Activated CD4-positive, alpha-beta memory T cell treated with anti-CD3 and anti-CD28 coated beads, Interleukin-2, amount 10 ng/mL, durations not matched to agents 7 days and 5 days (primary cell): ENCODE measurements around the gene CFAP91. TPM values are rescaled to one million over a fixed set of nuclear protein-coding genes. Genes with fewer than 3 reads are reported as not detected.

Source experiments
- CTCF ChIA-PET: fragments of 350-600 bp; sonication (Branson Sonifier 250); formaldehyde crosslinking; loops from one replicate; lab custom pipeline; 2021; ENCODE audit warnings: antibody characterized with exemption, inconsistent platforms; lab: Charles Lee
- POLR2A ChIA-PET: fragments of 350-600 bp; sonication (Branson Sonifier 250); formaldehyde crosslinking; loops from one replicate; lab custom pipeline; 2021; ENCODE audit warnings: antibody characterized with exemption; lab: Charles Lee
- DNase-seq: peaks from one replicate; pipeline ENCODE4 v3.0.0-alpha.2; 2020
- H3K27ac Mint-ChIP-seq: one replicate; pipeline ENCODE4 v1.8.0; 2021; ENCODE audit warnings: mild to moderate bottlenecking, mixed read lengths
- H3K27me3 Mint-ChIP-seq: one replicate; pipeline ENCODE4 v1.8.0; 2021; ENCODE audit warnings: mixed read lengths
- H3K36me3 Mint-ChIP-seq: one replicate; pipeline ENCODE4 v1.8.0; 2021; ENCODE audit warnings: low read depth, mixed read lengths
- H3K4me1 Mint-ChIP-seq: one replicate; pipeline ENCODE4 v1.8.0; 2021; ENCODE audit warnings: mixed read lengths
- H3K4me3 Mint-ChIP-seq: one replicate; pipeline ENCODE4 v1.8.0; 2021; ENCODE audit warnings: mild to moderate bottlenecking, mixed read lengths
- H3K9me3 Mint-ChIP-seq: one replicate; pipeline ENCODE4 v1.8.0; 2021; ENCODE audit warnings: mixed read lengths
- total RNA-seq, 2 experiments: library from RNA; stranded (reverse); gene quantifications; one replicate each; pipeline ENCODE4 v1.2.3, GENCODE V29; 2021

The CFAP91 gene
- total RNA-seq, 2 experiments from 2014 or later = not detected

DNA sequence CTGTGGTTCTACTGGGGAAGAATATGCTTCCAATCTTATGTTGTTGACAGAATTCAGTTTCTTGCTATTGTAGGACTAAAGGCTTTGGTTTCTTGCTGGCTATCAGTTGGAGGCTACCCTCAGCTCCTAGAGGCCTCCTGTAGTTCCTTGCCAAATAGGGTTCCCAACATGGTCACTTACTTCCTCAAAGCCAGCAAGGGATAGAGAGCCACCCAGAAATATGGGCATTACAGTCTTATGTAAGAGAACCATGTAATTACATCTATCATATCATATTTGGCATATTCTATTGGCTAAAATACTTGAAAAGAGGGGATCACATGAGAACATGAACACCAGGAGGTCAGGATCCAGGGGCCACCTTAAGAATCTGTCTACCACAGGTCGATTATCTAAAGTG, 19.4 kb upstream of the CFAP91 start:
- ChIA-PET POLR2A (no interaction called here), CTCF (interaction anchor here (0.8 to 1.7 kb wide), 2 partner anchors 47 to 125 kb away, joined by 3 read pairs; no protein-coding TSS in a partner anchor)
- peaks cover 7% of the 10 kb centered on the region for H3K9me3 Mint-ChIP-seq
- no peak overlapping the region for H3K4me3 Mint-ChIP-seq
- peaks cover 4% of the 10 kb centered on the region for H3K27me3 Mint-ChIP-seq
- H3K27ac Mint-ChIP-seq = no peak overlapping the region
- no peak for DNase-seq
- H3K36me3 Mint-ChIP-seq = no peaks in the 10 kb centered on the region
- no peaks in the 10 kb centered on the region for H3K4me1 Mint-ChIP-seq

DNA sequence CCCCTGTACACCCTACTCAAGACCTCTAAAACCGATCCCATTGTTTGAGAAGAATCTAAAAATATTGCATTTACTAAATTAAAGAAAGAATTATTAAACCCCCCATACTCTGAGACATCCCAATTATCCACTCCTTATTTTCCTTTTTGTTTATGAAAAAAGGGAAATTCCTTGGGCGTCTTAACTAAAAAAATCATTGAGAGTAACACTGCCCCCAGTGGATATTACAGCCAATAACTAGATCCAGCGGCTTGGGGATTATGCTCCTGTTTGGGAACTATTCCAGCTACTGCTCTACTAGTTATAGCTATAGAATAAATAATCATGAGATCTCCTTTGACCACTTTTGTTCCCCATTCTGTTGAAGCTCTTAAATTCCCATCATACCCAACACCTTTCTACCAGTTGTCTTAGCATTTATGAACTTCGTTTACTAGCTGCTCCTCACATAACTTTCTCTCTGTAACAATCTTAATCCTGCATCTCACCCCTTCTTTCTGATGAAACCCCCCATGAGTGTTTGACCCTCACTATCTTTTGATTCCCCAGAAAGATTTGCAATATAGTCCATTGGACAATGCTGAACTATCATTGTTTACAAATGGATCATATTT, 12.7 kb upstream of the CFAP91 start:
- CTCF ChIA-PET = interaction anchor here (0.7 to 2.7 kb wide), 5 partner anchors 9 to 656 kb away, joined by 3 to 21 read pairs (median 3); no protein-coding TSS in a partner anchor
- POLR2A ChIA-PET = no interaction called here
- H3K4me1 Mint-ChIP-seq = no peaks in the 10 kb centered on the region
- H3K36me3 Mint-ChIP-seq = no peaks in the 10 kb centered on the region
- no peak for DNase-seq
- H3K27ac Mint-ChIP-seq = no peak overlapping the region
- peaks cover 10% of the 10 kb centered on the region for H3K27me3 Mint-ChIP-seq
- no peak overlapping the region for H3K4me3 Mint-ChIP-seq
- peaks cover 7% of the 10 kb centered on the region for H3K9me3 Mint-ChIP-seq

- Mint-ChIP-seq H3K27me3 (peaks cover 2% of the 10 kb centered on the region), H3K36me3 (no peaks in the 10 kb centered on the region), H3K4me3 (no peak overlapping the region), H3K4me1 (peaks cover 8% of the 10 kb centered on the region), H3K27ac (no peak overlapping the region), H3K9me3 (no peaks in the 10 kb centered on the region)
- CTCF ChIA-PET = interaction anchor here (0.7 to 0.9 kb wide), 2 partner anchors 135 to 369 kb away, joined by 4 to 6 read pairs; no protein-coding TSS in a partner anchor
- POLR2A ChIA-PET = no interaction called here
- no peak for DNase-seq
These were observed 7.3 kb upstream of the CFAP91 start for GRCh38 chr3:119695480-119695879.

DNA sequence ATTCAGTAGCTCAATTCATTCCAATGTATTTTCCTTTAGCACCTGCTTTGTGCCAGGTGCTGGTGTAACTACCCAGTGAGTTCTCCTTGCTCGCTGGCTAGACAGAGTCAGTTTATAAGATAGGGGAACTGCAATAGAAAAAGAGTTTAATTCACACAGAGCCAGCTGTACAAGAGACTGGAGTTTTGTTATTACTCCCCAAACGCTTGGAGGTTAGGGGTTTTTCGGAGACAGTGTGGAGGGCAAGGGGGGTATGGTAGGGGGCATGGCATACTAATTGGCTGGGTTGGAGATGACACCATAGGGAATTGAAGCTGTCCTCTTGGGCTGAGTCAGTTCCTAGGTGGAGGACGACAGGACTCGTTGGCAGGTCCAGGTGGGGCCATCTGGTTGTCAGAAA, 5.4 kb upstream of the CFAP91 start:
- peaks cover 2% of the 10 kb centered on the region for H3K27me3 Mint-ChIP-seq
- peaks cover 26% of the 10 kb centered on the region for H3K4me1 Mint-ChIP-seq
- peaks cover 4% of the 10 kb centered on the region for H3K9me3 Mint-ChIP-seq
- DNase-seq = no peak
- H3K4me3 Mint-ChIP-seq = no peak overlapping the region
- ChIA-PET POLR2A (no interaction called here), CTCF (no interaction called here)
- peaks cover 6% of the 10 kb centered on the region for H3K36me3 Mint-ChIP-seq
- no peak overlapping the region for H3K27ac Mint-ChIP-seq

- Mint-ChIP-seq H3K36me3 (peaks cover 6% of the 10 kb centered on the region), H3K27me3 (peaks cover 15% of the 10 kb centered on the region), H3K4me1 (peaks cover 37% of the 10 kb centered on the region), H3K9me3 (peaks cover 4% of the 10 kb centered on the region), H3K27ac (peak overlapping the region; percentile 57), H3K4me3 (no peak overlapping the region)
- ChIA-PET POLR2A (interaction anchor here (1.6 kb wide), 2 partner anchors 24 to 395 kb away, joined by 4 read pairs; partner anchors contain the start of gene COX17), CTCF (interaction anchor here (1.2 kb wide), 1 partner anchor 10 kb away, joined by 4 read pairs; no protein-coding TSS in a partner anchor)
- peak; percentile 28 for DNase-seq
These were observed 2.4 kb upstream of the CFAP91 start for GRCh38 chr3:119700269-119700919.

GRCh38 chr3:119700920-119701734, 1.7 kb upstream of the CFAP91 start:
- peaks cover 6% of the 10 kb centered on the region for H3K36me3 Mint-ChIP-seq
- H3K4me3 Mint-ChIP-seq = no peak overlapping the region

GRCh38 chr3:119703820-119704531, 1.2 kb downstream of the CFAP91 start:
- no peak overlapping the region for H3K27ac Mint-ChIP-seq

More at GRCh38 chr3:119700920-119701734, 1.7 kb upstream of the CFAP91 start:
- DNase-seq = no peak
- ChIA-PET POLR2A (interaction anchor here (0.6 to 1.6 kb wide), 3 partner anchors 24 to 460 kb away, joined by 3 to 4 read pairs (median 4); partner anchors contain the start of gene COX17), CTCF (interaction anchor here (0.9 to 1.2 kb wide), 2 partner anchors 11 to 20 kb away, joined by 3 to 4 read pairs; no protein-coding TSS in a partner anchor)
- Mint-ChIP-seq H3K27ac (peak overlapping the region; percentile 22), H3K4me1 (peaks cover 37% of the 10 kb centered on the region), H3K27me3 (peaks cover 16% of the 10 kb centered on the region), H3K9me3 (peaks cover 4% of the 10 kb centered on the region)

GRCh38 chr3:119715105-119715504, 12.3 kb downstream of the CFAP91 start:
- H3K9me3 Mint-ChIP-seq = no peaks in the 10 kb centered on the region
- H3K4me1 Mint-ChIP-seq = no peaks in the 10 kb centered on the region
- no peak overlapping the region for H3K27ac Mint-ChIP-seq
- H3K4me3 Mint-ChIP-seq = no peak overlapping the region
- H3K36me3 Mint-ChIP-seq = no peaks in the 10 kb centered on the region
- POLR2A ChIA-PET = no interaction called here
- CTCF ChIA-PET = no interaction called here
- no peak for DNase-seq
- no peaks in the 10 kb centered on the region for H3K27me3 Mint-ChIP-seq

More at GRCh38 chr3:119703820-119704531, 1.2 kb downstream of the CFAP91 start:
- Mint-ChIP-seq H3K4me1 (peaks cover 37% of the 10 kb centered on the region), H3K27me3 (peaks cover 16% of the 10 kb centered on the region), H3K36me3 (peaks cover 6% of the 10 kb centered on the region), H3K4me3 (peak overlapping the region; percentile 66), H3K9me3 (peaks cover 4% of the 10 kb centered on the region)
- no peak for DNase-seq
- ChIA-PET CTCF (no interaction called here), POLR2A (interaction anchor here (1.3 kb wide), 1 partner anchor 645 kb away, joined by 3 read pairs; the partner anchor contains the start of gene LRRC58)

GRCh38 chr3:119716998-119717397, 14.2 kb downstream of the CFAP91 start:
- Mint-ChIP-seq H3K4me1 (no peaks in the 10 kb centered on the region), H3K27ac (no peak overlapping the region), H3K4me3 (no peak overlapping the region), H3K27me3 (no peaks in the 10 kb centered on the region), H3K9me3 (no peaks in the 10 kb centered on the region), H3K36me3 (no peaks in the 10 kb centered on the region)
- DNase-seq = no peak
- POLR2A ChIA-PET = no interaction called here
- CTCF ChIA-PET = no interaction called here

- H3K27ac Mint-ChIP-seq = no peak overlapping the region
- H3K4me3 Mint-ChIP-seq = no peak overlapping the region
- ChIA-PET CTCF (no interaction called here), POLR2A (no interaction called here)
- no peak for DNase-seq
- no peaks in the 10 kb centered on the region for H3K4me1 Mint-ChIP-seq
- no peaks in the 10 kb centered on the region for H3K36me3 Mint-ChIP-seq
- no peaks in the 10 kb centered on the region for H3K9me3 Mint-ChIP-seq
- no peaks in the 10 kb centered on the region for H3K27me3 Mint-ChIP-seq
These were observed 14.7 kb downstream of the CFAP91 start for GRCh38 chr3:119717520-119717919.

DNA sequence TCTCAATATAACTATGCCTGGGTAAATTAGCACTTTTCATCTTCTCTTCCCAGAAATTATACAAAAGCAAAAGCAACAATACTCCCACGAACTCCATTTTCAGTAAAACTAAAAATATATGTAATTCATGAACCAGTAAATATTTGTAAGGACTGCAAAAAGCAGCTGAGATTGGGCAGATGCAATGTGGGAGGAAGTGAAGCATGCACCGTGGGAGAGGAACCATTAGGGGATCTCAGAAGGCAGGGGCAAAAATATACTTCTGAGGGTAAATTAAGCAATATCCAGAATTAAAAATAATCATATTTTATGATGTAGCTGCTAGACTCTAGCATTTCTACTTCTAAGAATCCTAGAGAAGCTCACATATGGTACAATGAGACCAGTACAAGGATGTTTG, 20.2 kb downstream of the CFAP91 start:
- no peaks in the 10 kb centered on the region for H3K27me3 Mint-ChIP-seq
- no peaks in the 10 kb centered on the region for H3K36me3 Mint-ChIP-seq
- H3K9me3 Mint-ChIP-seq = no peaks in the 10 kb centered on the region
- POLR2A ChIA-PET = no interaction called here
- H3K4me3 Mint-ChIP-seq = no peak overlapping the region
- H3K4me1 Mint-ChIP-seq = no peaks in the 10 kb centered on the region
- CTCF ChIA-PET = no interaction called here
- no peak overlapping the region for H3K27ac Mint-ChIP-seq
- DNase-seq = no peak

GRCh38 chr3:119726909-119727308, 24.1 kb downstream of the CFAP91 start:
- no peak for DNase-seq
- H3K27me3 Mint-ChIP-seq = no peaks in the 10 kb centered on the region
- ChIA-PET CTCF (no interaction called here), POLR2A (no interaction called here)
- no peaks in the 10 kb centered on the region for H3K4me1 Mint-ChIP-seq
- no peaks in the 10 kb centered on the region for H3K9me3 Mint-ChIP-seq
- no peaks in the 10 kb centered on the region for H3K36me3 Mint-ChIP-seq
- no peak overlapping the region for H3K4me3 Mint-ChIP-seq
- no peak overlapping the region for H3K27ac Mint-ChIP-seq
